K562 (cell line): ENCODE results near the gene EIF4EBP2.

Experiments
- BDP1 ChIP-seq: IDR thresholded peaks from 3 replicates; pipeline ENCODE4 v1.6.1; 2011; ENCODE audit not compliant: insufficient read length, insufficient read depth
- BRCA1 ChIP-seq, 2 experiments: fragments of 450-650 bp in 1 of 2; sonication (generic) in 1 of 2; formaldehyde crosslinking in 1 of 2; IDR thresholded peaks; 2 replicates each; pipeline versions ENCODE4 v1.5.0 to v1.6.1; 2017 to 2020; ENCODE audit warnings: mild to moderate bottlenecking in 1 of 2, missing genetic modification reagents in 1 of 2
- CTCF ChIP-seq, 3 experiments: IDR thresholded peaks in 2 of 3; conservative IDR thresholded peaks in 1 of 3; 2 replicates each; pipeline ENCODE4 v1.5.1; 2011 to 2012; ENCODE audit warnings: low read length in 3 of 3, mild to moderate bottlenecking in 3 of 3, control low read depth in 2 of 3, improper control_type of control experiment in 1 of 3, inconsistent platforms in 1 of 3, low read depth in 1 of 3, mixed read lengths in 1 of 3, moderate library complexity in 1 of 3; ENCODE audit not compliant: insufficient read depth in 2 of 3
- NCOA1 ChIP-seq: fragments of 450-650 bp; IDR thresholded peaks from 2 replicates; pipeline ENCODE4 v1.6.1; 2016; ENCODE audit warnings: low read depth
- PBX2 ChIP-seq, 2 experiments: IDR thresholded peaks in 1 of 2; conservative IDR thresholded peaks in 1 of 2; 2 replicates each; pipeline ENCODE4 v1.6.1; 2016; ENCODE audit warnings: low read depth in 2 of 2, mild to moderate bottlenecking in 1 of 2, missing compliant biosample characterization in 1 of 2, missing genetic modification characterization in 1 of 2, moderate library complexity in 1 of 2
- PHF8 ChIP-seq: fragments of 200-600 bp; sonication (generic); IDR thresholded peaks from 2 replicates; pipeline ENCODE4 v1.6.1; 2012; ENCODE audit warnings: mixed run types, mild to moderate bottlenecking, inconsistent platforms, low read length, moderate library complexity, borderline replicate concordance
- POLR2AphosphoS5 ChIP-seq: IDR thresholded peaks from 2 replicates; pipeline ENCODE4 v1.6.1; 2011; ENCODE audit warnings: mild to moderate bottlenecking, low read depth, low read length, moderate library complexity; ENCODE audit not compliant: control insufficient read depth, insufficient read depth
- ZNF253 ChIP-seq: fragments of 250-450 bp; sonication (Bioruptor Pico); conservative IDR thresholded peaks from 2 replicates; pipeline ENCODE4 v1.6.1; 2021; ENCODE audit warnings: mild to moderate bottlenecking

GRCh38 chr10:70430493-70431445, 26.8 kb downstream of the EIF4EBP2 start:
- no peak for TF ChIP-seq ZNF253 (CRISPR knock-in tag)
- TF ChIP-seq POLR2AphosphoS5 = no peak
- TF ChIP-seq CTCF (IDR thresholded peaks at IDR 0.05 in 2 of 3, conservative IDR thresholded peaks at IDR 0.05 in 1 of 3; ENCODE audit: insufficient read depth in 2 of 3, low read depth in 1 of 3, low read length in 3 of 3) = peak in 1 of 3 experiments; percentile 35; a peak in 2 of 6 replicates
- TF ChIP-seq BDP1 = no peak
- no peak for TF ChIP-seq NCOA1
- TF ChIP-seq PHF8 = no peak
- no peak for TF ChIP-seq PBX2 (CRISPR knock-in tag; IDR thresholded peaks at IDR 0.05; ENCODE audit: low read depth)
- TF ChIP-seq PBX2 (tag; conservative IDR thresholded peaks at IDR 0.05; ENCODE audit: low read depth) = peak; percentile 35; the same call in 1 of the 2 replicates
- TF ChIP-seq BRCA1 (IDR thresholded peaks at IDR 0.05) = no peak
- no peak for TF ChIP-seq BRCA1 (CRISPR knock-in tag; IDR thresholded peaks at IDR 0.05)
